Neural cell (in vitro differentiated cells): ENCODE data around the gene GRM2. TPM values are rescaled to one million over a fixed set of nuclear protein-coding genes. Genes with fewer than 3 reads are reported as not detected.
"Not testable (repeated sequence)": the region's sequence is repeated elsewhere in the genome, so short reads cannot be mapped to it uniquely, and the experiment has no call there.

Experiments
- H2AFZ ChIP-seq: fragments of 200-600, 300-800 bp; sonication (generic), shearing (Covaris generic); 2 replicates; pipeline ENCODE4 v1.6.0; 2014; ENCODE audit warnings: low read depth, mild to moderate bottlenecking, antibody characterized with exemption, low read length, moderate library complexity
- H3F3A ChIP-seq: fragments of 200-600 bp; shearing (Covaris generic); 2 replicates; pipeline ENCODE4 v1.6.1; 2016; ENCODE audit warnings: mild to moderate bottlenecking, moderate library complexity, mixed read lengths, antibody characterized with exemption, low read length; ENCODE audit not compliant: insufficient read depth, poor library complexity, severe bottlenecking
- H3K27ac ChIP-seq: fragments of 200-600, 300-800 bp; sonication (generic), shearing (Covaris generic); 2 replicates; pipeline ENCODE4 v1.5.1; 2014; ENCODE audit warnings: mild to moderate bottlenecking, low read length, moderate library complexity
- H3K27me3 ChIP-seq: fragments of 300-800, 200-600 bp; sonication (generic), shearing (Covaris generic); 2 replicates; pipeline ENCODE4 v1.6.0; 2014; ENCODE audit warnings: mild to moderate bottlenecking, low read depth, low read length, moderate library complexity; ENCODE audit not compliant: insufficient read depth
- H3K36me3 ChIP-seq: fragments of 300-800, 200-600 bp; sonication (generic), shearing (Covaris generic); 2 replicates; pipeline ENCODE4 v1.5.1; 2014; ENCODE audit warnings: mild to moderate bottlenecking, antibody characterized with exemption, low read length, moderate library complexity; ENCODE audit not compliant: insufficient read depth
- H3K4me2 ChIP-seq: fragments of 300-800, 200-600 bp; sonication (generic), shearing (Covaris generic); 2 replicates; pipeline ENCODE4 v1.6.0; 2014; ENCODE audit warnings: mild to moderate bottlenecking, low read length
- H3K4me3 ChIP-seq: fragments of 300-800, 200-600 bp; sonication (generic), shearing (Covaris generic); 2 replicates; pipeline ENCODE4 v1.5.1; 2014; ENCODE audit warnings: mild to moderate bottlenecking, low read length, moderate library complexity
- H3K79me2 ChIP-seq: fragments of 200-600 bp; shearing (Covaris generic); replicated peaks from 2 replicates; pipeline ENCODE4 v1.6.0; 2014; ENCODE audit warnings: mild to moderate bottlenecking, low read length, moderate library complexity; ENCODE audit not compliant: insufficient read depth
- H3K9ac ChIP-seq: fragments of 300-800, 200-600 bp; sonication (generic), shearing (Covaris generic); 2 replicates; pipeline ENCODE4 v1.6.1; 2016; ENCODE audit warnings: mild to moderate bottlenecking, low read length, mixed read lengths
- H3K9me2 ChIP-seq: fragments of 200-600 bp; shearing (Covaris generic); 2 replicates; pipeline ENCODE4 v1.6.1; 2016; ENCODE audit warnings: mild to moderate bottlenecking, low read length, mixed read lengths; ENCODE audit not compliant: insufficient read depth
- H3K9me3 ChIP-seq: fragments of 200-600, 300-800 bp; sonication (generic), shearing (Covaris generic); 2 replicates; pipeline ENCODE4 v1.6.1; 2016; ENCODE audit warnings: mild to moderate bottlenecking, mixed run types, low read length, moderate library complexity, mixed read lengths
- H4K20me1 ChIP-seq: fragments of 200-600 bp; shearing (Covaris generic); 2 replicates; pipeline ENCODE4 v1.6.1; 2016; ENCODE audit warnings: mild to moderate bottlenecking, mixed run types; ENCODE audit not compliant: insufficient read depth
- EP300 ChIP-seq: fragments of 450-650 bp; conservative IDR thresholded peaks from 2 replicates; pipeline ENCODE4 v1.6.1; 2014; ENCODE audit warnings: antibody characterized with exemption, mild to moderate bottlenecking, moderate library complexity; ENCODE audit not compliant: poor library complexity, severe bottlenecking
- EZH2 ChIP-seq: fragments of 200-600, 300-800 bp; shearing (Covaris generic), sonication (generic); IDR thresholded peaks from 2 replicates; pipeline ENCODE4 v1.6.1; 2014; ENCODE audit warnings: antibody characterized with exemption, low read length, borderline replicate concordance, mild to moderate bottlenecking; ENCODE audit not compliant: insufficient read depth, poor library complexity, severe bottlenecking
- MXI1 ChIP-seq: fragments of 450-650 bp; conservative IDR thresholded peaks from 2 replicates; pipeline ENCODE4 v1.6.1; 2014; ENCODE audit warnings: antibody characterized with exemption, mild to moderate bottlenecking; ENCODE audit not compliant: poor library complexity, severe bottlenecking
- POLR2AphosphoS5 ChIP-seq: IDR thresholded peaks from 2 replicates; pipeline ENCODE4 v1.6.1; 2012
- RAD21 ChIP-seq: fragments of 450-650 bp; conservative IDR thresholded peaks from 2 replicates; pipeline ENCODE4 v1.6.1; 2014; ENCODE audit warnings: antibody characterized with exemption, mild to moderate bottlenecking, moderate library complexity
- REST ChIP-seq: IDR thresholded peaks from 2 replicates; pipeline ENCODE4 v1.6.1; 2012; ENCODE audit warnings: borderline replicate concordance
- SMC3 ChIP-seq: fragments of 450-650 bp; conservative IDR thresholded peaks from 2 replicates; pipeline ENCODE4 v1.6.1; 2014; ENCODE audit warnings: antibody characterized with exemption, mild to moderate bottlenecking, moderate library complexity; ENCODE audit not compliant: poor library complexity
- TAF1 ChIP-seq: IDR thresholded peaks from 2 replicates; pipeline ENCODE4 v1.6.1; 2012; ENCODE audit warnings: low read depth
- polyA plus RNA-seq: library from polyadenylated mRNA; depleted of rRNA; stranded (reverse); fragments of >200 nt; gene quantifications from 2 replicates; pipeline ENCODE4 v1.2.3, GENCODE V29; 2014
- TF ChIP-seq, protein P1 (sequence below): fragments of 450-650 bp; IDR thresholded peaks from 2 replicates; pipeline ENCODE4 v1.5.1; 2014; ENCODE audit warnings: antibody characterized with exemption, mild to moderate bottlenecking, moderate library complexity; ENCODE audit not compliant: poor library complexity, severe bottlenecking

Gene GRM2
- polyA plus RNA-seq, 1 donor from 2014 or later = 9.1 TPM

DNA sequence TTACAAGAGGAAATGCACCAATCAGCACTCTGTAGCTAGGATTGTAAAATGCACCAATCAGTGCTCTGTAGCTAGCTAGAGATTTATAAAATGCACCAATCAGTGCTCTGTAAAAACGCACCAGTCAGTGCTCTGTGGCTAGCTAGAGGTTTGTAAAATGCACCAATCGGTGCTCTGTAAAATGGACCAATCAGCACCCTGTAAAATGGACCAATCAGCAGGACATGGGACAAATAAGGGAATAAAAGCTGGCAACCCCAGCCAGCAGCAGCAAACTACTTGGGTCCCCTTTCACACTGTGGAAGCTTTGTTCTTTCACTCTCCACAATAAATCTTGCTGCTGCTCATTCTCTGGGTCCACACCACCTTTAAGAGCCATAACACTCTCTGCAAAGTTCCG is 35.5 kb downstream of the GRM2 start:
- H3K9me2 ChIP-seq, H3K4me3 ChIP-seq, H4K20me1 ChIP-seq, H3K27me3 ChIP-seq, H3K9ac ChIP-seq, H3F3A ChIP-seq, H3K79me2 ChIP-seq, H2AFZ ChIP-seq, H3K9me3 ChIP-seq, H3K4me2 ChIP-seq, H3K27ac ChIP-seq, H3K36me3 ChIP-seq: not testable (repeated sequence)

GRCh38 chr3:51742978-51743377 is 36.1 kb downstream of the GRM2 start:
- not testable (repeated sequence) for H3K4me2 ChIP-seq, H4K20me1 ChIP-seq, H3F3A ChIP-seq, H3K27ac ChIP-seq, H3K4me3 ChIP-seq, H3K9ac ChIP-seq, H3K9me3 ChIP-seq, H2AFZ ChIP-seq, H3K79me2 ChIP-seq, H3K27me3 ChIP-seq, H3K36me3 ChIP-seq, H3K9me2 ChIP-seq

- Histone ChIP-seq H3K27ac (no peak overlapping the region), H2AFZ (no peak overlapping the region), H3K4me3 (no peak overlapping the region), H3K9ac (no peak overlapping the region), H3K9me3 (no peaks in the 10 kb centered on the region), H3F3A (no peaks in the 10 kb centered on the region), H3K79me2 (no peaks in the 10 kb centered on the region), H3K9me2 (no peaks in the 10 kb centered on the region), H3K4me2 (no peak overlapping the region), H3K36me3 (no peaks in the 10 kb centered on the region), H4K20me1 (no peaks in the 10 kb centered on the region), H3K27me3 (no peaks in the 10 kb centered on the region)
- TF ChIP-seq, protein P1, sequence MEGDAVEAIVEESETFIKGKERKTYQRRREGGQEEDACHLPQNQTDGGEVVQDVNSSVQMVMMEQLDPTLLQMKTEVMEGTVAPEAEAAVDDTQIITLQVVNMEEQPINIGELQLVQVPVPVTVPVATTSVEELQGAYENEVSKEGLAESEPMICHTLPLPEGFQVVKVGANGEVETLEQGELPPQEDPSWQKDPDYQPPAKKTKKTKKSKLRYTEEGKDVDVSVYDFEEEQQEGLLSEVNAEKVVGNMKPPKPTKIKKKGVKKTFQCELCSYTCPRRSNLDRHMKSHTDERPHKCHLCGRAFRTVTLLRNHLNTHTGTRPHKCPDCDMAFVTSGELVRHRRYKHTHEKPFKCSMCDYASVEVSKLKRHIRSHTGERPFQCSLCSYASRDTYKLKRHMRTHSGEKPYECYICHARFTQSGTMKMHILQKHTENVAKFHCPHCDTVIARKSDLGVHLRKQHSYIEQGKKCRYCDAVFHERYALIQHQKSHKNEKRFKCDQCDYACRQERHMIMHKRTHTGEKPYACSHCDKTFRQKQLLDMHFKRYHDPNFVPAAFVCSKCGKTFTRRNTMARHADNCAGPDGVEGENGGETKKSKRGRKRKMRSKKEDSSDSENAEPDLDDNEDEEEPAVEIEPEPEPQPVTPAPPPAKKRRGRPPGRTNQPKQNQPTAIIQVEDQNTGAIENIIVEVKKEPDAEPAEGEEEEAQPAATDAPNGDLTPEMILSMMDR = no peak
- no peak for TF ChIP-seq TAF1
- no peak for TF ChIP-seq EZH2
- no peak for TF ChIP-seq SMC3
- TF ChIP-seq RAD21 = no peak
- no peak for TF ChIP-seq REST
- TF ChIP-seq MXI1 = no peak
- TF ChIP-seq EP300 = no peak
- no peak for TF ChIP-seq POLR2AphosphoS5
Observed at GRCh38 chr3:51747840-51748239, 41.0 kb downstream of the GRM2 start.
